A549 (cell line): ENCODE measurements around the gene EML4.

ENCODE experiments used
- CTCF ChIP-seq: fragments of >200 bp; sonication (Bioruptor Twin); formaldehyde crosslinking; IDR thresholded peaks from 3 replicates; pipeline ENCODE4 v1.5.1; 2016
- ESRRA ChIP-seq: fragments of 150-350 bp; IDR thresholded peaks from 2 replicates; pipeline ENCODE4 v1.6.1; 2014; ENCODE audit warnings: mild to moderate bottlenecking, low read length, borderline replicate concordance
- NR3C1 ChIP-seq: fragments of >200 bp; sonication (Bioruptor Twin); formaldehyde crosslinking; IDR thresholded peaks from 3 replicates; pipeline ENCODE4 v1.6.1; 2017

DNA sequence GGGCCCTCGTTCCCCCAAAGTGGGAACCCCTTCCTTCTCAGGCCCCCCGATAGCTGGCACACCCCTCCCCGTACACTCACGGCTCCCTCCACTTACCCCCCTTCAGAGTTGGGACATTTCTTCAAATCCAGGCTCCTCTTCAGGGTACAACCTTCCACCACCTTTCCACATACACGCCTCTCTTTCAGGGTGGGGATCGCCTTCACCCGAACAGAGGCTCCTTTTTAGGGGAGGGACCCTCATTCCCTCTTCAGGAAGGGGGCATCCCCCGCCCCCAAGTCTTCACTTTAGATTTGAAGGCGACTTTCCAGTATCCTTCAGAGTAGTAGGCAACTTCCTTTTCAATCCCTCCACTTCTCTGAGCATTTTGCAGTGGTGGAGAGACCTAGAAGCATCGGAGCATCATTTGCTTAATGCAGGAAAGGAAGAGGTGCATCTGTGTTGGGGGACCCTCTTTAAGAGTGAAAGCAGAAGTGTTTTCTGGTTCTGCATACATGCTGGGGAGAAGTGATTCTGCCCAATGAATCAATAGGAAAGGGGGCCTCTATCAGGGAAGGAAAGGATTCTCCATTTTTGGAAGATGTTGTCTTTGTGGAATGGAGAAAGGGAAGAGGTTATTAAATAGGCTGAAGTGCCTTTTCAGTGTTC, 845 bp downstream of the EML4 start:
- TF ChIP-seq CTCF (no peak), ESRRA (no peak), NR3C1 (no peak)
